H9 (cell line): Measurements from ENCODE around the gene JPH2. TPM values are rescaled to one million over a fixed set of nuclear protein-coding genes. Genes with fewer than 3 reads are reported as not detected.

ENCODE experiments used
- DNase-seq: peaks from one replicate; pipeline ENCODE4 v3.0.0-alpha.2; 2017
- H2AFZ ChIP-seq: one replicate; pipeline ENCODE4 v1.6.1; 2013; ENCODE audit warnings: mild to moderate bottlenecking, low read length, control low read depth, moderate library complexity
- H2AK5ac ChIP-seq: 2 replicates; pipeline ENCODE4 v1.6.1; 2013; ENCODE audit warnings: low read length, control low read depth, mixed read lengths; ENCODE audit not compliant: insufficient read length
- H2BK120ac ChIP-seq: one replicate; pipeline ENCODE4 v1.6.1; 2013; ENCODE audit warnings: low read depth, mild to moderate bottlenecking, low read length, control low read depth, inconsistent platforms; ENCODE audit not compliant: poor library complexity, severe bottlenecking
- H2BK12ac ChIP-seq: 2 replicates; pipeline ENCODE4 v1.6.1; 2013; ENCODE audit warnings: low read length, control low read depth, mixed read lengths, low read depth; ENCODE audit not compliant: insufficient read length
- H2BK15ac ChIP-seq: 2 replicates; pipeline ENCODE4 v1.6.1; 2013; ENCODE audit warnings: low read depth, low read length, control low read depth
- H2BK20ac ChIP-seq: one replicate; pipeline ENCODE4 v1.6.1; 2013; ENCODE audit warnings: low read depth, mild to moderate bottlenecking, low read length, control low read depth, inconsistent platforms; ENCODE audit not compliant: poor library complexity, severe bottlenecking
- H2BK5ac ChIP-seq: 2 replicates; pipeline ENCODE4 v1.6.1; 2013; ENCODE audit warnings: low read length, control low read depth, mixed read lengths; ENCODE audit not compliant: insufficient read length
- H3K14ac ChIP-seq: 2 replicates; pipeline ENCODE4 v1.6.1; 2013; ENCODE audit warnings: low read length, control low read depth; ENCODE audit not compliant: insufficient read depth
- H3K18ac ChIP-seq: 2 replicates; pipeline ENCODE4 v1.6.1; 2013; ENCODE audit warnings: low read depth, mild to moderate bottlenecking, mixed read lengths, low read length, control low read depth; ENCODE audit not compliant: insufficient read length
- H3K23ac ChIP-seq: 2 replicates; pipeline ENCODE4 v1.6.1; 2013; ENCODE audit warnings: low read length, control low read depth, mixed read lengths, low read depth; ENCODE audit not compliant: insufficient read length
- H3K23me2 ChIP-seq: 2 replicates; pipeline ENCODE4 v1.6.1; 2013; ENCODE audit warnings: low read depth, mild to moderate bottlenecking, mixed read lengths, low read length, control low read depth; ENCODE audit not compliant: insufficient read length, poor library complexity, severe bottlenecking
- H3K27ac ChIP-seq: 2 replicates; pipeline ENCODE4 v1.5.1; 2013; ENCODE audit warnings: low read length, control low read depth, mixed read lengths, low read depth; ENCODE audit not compliant: insufficient read length
- H3K27me3 ChIP-seq: 2 replicates; pipeline ENCODE4 v1.6.1; 2013; ENCODE audit warnings: low read length, control low read depth, inconsistent platforms; ENCODE audit not compliant: insufficient read depth
- H3K4ac ChIP-seq: 2 replicates; pipeline ENCODE4 v1.6.1; 2013; ENCODE audit warnings: low read depth, mild to moderate bottlenecking, control low read depth, inconsistent platforms, low read length, moderate library complexity
- H3K4me1 ChIP-seq: 2 replicates; pipeline ENCODE4 v1.6.1; 2013; ENCODE audit warnings: low read length, control low read depth, inconsistent platforms; ENCODE audit not compliant: insufficient read depth
- H3K4me2 ChIP-seq: 2 replicates; pipeline ENCODE4 v1.6.1; 2013; ENCODE audit warnings: low read length, control low read depth, mixed read lengths; ENCODE audit not compliant: insufficient read length, insufficient read depth
- H3K56ac ChIP-seq: 2 replicates; pipeline ENCODE4 v1.6.1; 2013; ENCODE audit warnings: low read depth, mild to moderate bottlenecking, mixed read lengths, low read length, control low read depth; ENCODE audit not compliant: insufficient read length
- H3K79me1 ChIP-seq: 2 replicates; pipeline ENCODE4 v1.6.1; 2013; ENCODE audit warnings: low read depth, mild to moderate bottlenecking, moderate library complexity, low read length, control low read depth, inconsistent platforms; ENCODE audit not compliant: insufficient read depth, poor library complexity, severe bottlenecking
- H3K79me2 ChIP-seq: 2 replicates; pipeline ENCODE4 v1.6.1; 2013; ENCODE audit warnings: low read length, control low read depth, inconsistent platforms; ENCODE audit not compliant: insufficient read depth
- H3K9ac ChIP-seq: 2 replicates; pipeline ENCODE4 v1.6.1; 2013; ENCODE audit warnings: low read length, control low read depth, mixed read lengths; ENCODE audit not compliant: insufficient read length; ENCODE audit errors: extremely low read depth
- H3K9me3 ChIP-seq: one replicate; pipeline ENCODE4 v1.6.1; 2013; ENCODE audit warnings: low read depth, low read length, inconsistent platforms; ENCODE audit not compliant: control insufficient read depth
- H3T11ph ChIP-seq: one replicate; pipeline ENCODE4 v1.6.1; 2013; ENCODE audit warnings: mild to moderate bottlenecking, low read length, control low read depth, inconsistent platforms
- H4K20me1 ChIP-seq: one replicate; pipeline ENCODE4 v1.6.1; 2013; ENCODE audit not compliant: control insufficient read depth, insufficient read length, insufficient read depth
- H4K5ac ChIP-seq: 2 replicates; pipeline ENCODE4 v1.6.1; 2013; ENCODE audit warnings: low read depth, mild to moderate bottlenecking, mixed read lengths, low read length, control low read depth; ENCODE audit not compliant: insufficient read length
- H4K8ac ChIP-seq: replicated peaks from 2 replicates; pipeline ENCODE4 v1.6.1; 2013; ENCODE audit warnings: low read length, control low read depth, mixed read lengths, low read depth; ENCODE audit not compliant: insufficient read length
- H4K91ac ChIP-seq: 2 replicates; pipeline ENCODE4 v1.6.1; 2013; ENCODE audit warnings: low read depth, mild to moderate bottlenecking, moderate library complexity, mixed read lengths, low read length, control low read depth; ENCODE audit not compliant: insufficient read length
- H3K27ac Mint-ChIP-seq, 3 experiments: 2 replicates in 2 of 3; 3 replicates in 1 of 3; pipeline ENCODE4 v1.8.0; 2020 to 2021; ENCODE audit warnings: mixed read lengths in 3 of 3, mild to moderate bottlenecking in 1 of 3, moderate library complexity in 1 of 3
- H3K27me3 Mint-ChIP-seq: 2 replicates; pipeline ENCODE4 v1.8.0; 2021; ENCODE audit warnings: low read depth, mild to moderate bottlenecking, moderate library complexity, mixed read lengths
- H3K36me3 Mint-ChIP-seq, 3 experiments: 2 replicates in 2 of 3; 3 replicates in 1 of 3; pipeline ENCODE4 v1.8.0; 2020 to 2021; ENCODE audit warnings: low read depth in 3 of 3, mixed read lengths in 3 of 3; ENCODE audit not compliant: insufficient read depth in 1 of 3
- H3K4me1 Mint-ChIP-seq, 2 experiments: 2 replicates each; pipeline ENCODE4 v1.8.0; 2020; ENCODE audit warnings: mixed read lengths in 2 of 2
- H3K4me3 Mint-ChIP-seq, 2 experiments: 2 replicates in 1 of 2; 3 replicates in 1 of 2; pipeline ENCODE4 v1.8.0; 2020 to 2021; ENCODE audit warnings: mild to moderate bottlenecking in 2 of 2, mixed read lengths in 2 of 2, moderate library complexity in 1 of 2
- H3K9me3 Mint-ChIP-seq, 2 experiments: 2 replicates in 1 of 2; 3 replicates in 1 of 2; pipeline ENCODE4 v1.8.0; 2020; ENCODE audit warnings: mild to moderate bottlenecking in 2 of 2, mixed read lengths in 2 of 2, moderate library complexity in 1 of 2
- WGBS: extraction: QIAGEN DNeasy Blood & Tissue Kit; methylation state at CpG from one replicate; pipeline ENCODE4 v1.1.7; 2013; ENCODE audit warnings: missing lambda C conversion rate, low lambda C conversion rate, mixed read lengths; ENCODE audit not compliant: insufficient read length; ENCODE audit errors: extremely low coverage; 5-methylcytosine and 5-hydroxymethylcytosine counted together
- total RNA-seq: library from RNA; stranded (reverse); gene quantifications from 2 replicates; pipeline ENCODE4 v1.2.1, GENCODE V29; 2021
- TF ChIP-seq, protein P1 (sequence below): fragments of 200-600 bp; sonication (generic); conservative IDR thresholded peaks from 3 replicates; pipeline ENCODE4 v1.8.0; 2021; ENCODE audit warnings: antibody characterized with exemption, mild to moderate bottlenecking

Gene JPH2
- total RNA-seq, 1 experiment from 2014 or later = 0.31 TPM

DNA sequence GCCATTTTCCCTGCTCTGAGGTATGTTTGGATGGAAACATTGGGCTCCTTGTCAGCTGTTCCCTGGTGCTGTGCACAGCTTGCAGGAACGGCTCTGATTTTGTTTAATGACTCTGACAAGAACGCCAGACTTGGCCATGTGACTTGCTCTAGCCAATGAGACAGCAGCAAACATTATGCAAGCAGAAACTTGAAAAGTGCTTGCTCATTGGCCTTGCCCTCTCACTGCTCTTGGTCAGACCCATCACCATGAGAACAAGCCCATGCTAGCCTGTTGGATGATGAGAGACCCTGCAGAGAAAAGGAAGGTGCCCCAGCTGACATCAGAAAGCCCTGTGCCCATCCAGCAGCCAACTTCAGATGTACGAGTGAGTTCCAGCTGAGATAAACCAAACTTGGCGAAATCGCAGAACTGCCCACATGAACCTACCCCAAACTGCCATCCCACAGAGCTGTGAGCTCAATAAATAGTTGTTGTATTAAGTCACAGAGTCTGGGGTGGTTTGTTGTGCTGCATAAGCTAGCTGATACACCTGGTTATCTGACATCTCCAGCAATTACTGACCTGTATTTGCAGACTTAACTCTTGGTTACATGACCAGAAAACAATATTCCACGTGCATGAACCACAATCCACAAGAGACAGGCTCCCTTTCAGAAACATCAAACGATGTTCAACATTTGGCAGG, 96.9 kb downstream of the JPH2 start:
- no peak overlapping the region for H2BK20ac ChIP-seq
- no peak overlapping the region for H2BK120ac ChIP-seq
- no peak overlapping the region for H3K14ac ChIP-seq
- no peak overlapping the region for H3K23ac ChIP-seq
- no peaks in the 10 kb centered on the region for H3K9me3 ChIP-seq
- H2BK15ac ChIP-seq = no peak overlapping the region
- no peaks in the 10 kb centered on the region for H4K20me1 ChIP-seq
- no peak overlapping the region for H3K4me2 ChIP-seq
- H3K27ac Mint-ChIP-seq = no peak overlapping the region
- TF ChIP-seq, protein P1, sequence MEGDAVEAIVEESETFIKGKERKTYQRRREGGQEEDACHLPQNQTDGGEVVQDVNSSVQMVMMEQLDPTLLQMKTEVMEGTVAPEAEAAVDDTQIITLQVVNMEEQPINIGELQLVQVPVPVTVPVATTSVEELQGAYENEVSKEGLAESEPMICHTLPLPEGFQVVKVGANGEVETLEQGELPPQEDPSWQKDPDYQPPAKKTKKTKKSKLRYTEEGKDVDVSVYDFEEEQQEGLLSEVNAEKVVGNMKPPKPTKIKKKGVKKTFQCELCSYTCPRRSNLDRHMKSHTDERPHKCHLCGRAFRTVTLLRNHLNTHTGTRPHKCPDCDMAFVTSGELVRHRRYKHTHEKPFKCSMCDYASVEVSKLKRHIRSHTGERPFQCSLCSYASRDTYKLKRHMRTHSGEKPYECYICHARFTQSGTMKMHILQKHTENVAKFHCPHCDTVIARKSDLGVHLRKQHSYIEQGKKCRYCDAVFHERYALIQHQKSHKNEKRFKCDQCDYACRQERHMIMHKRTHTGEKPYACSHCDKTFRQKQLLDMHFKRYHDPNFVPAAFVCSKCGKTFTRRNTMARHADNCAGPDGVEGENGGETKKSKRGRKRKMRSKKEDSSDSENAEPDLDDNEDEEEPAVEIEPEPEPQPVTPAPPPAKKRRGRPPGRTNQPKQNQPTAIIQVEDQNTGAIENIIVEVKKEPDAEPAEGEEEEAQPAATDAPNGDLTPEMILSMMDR = no peak
- H3K27me3 ChIP-seq = no peaks in the 10 kb centered on the region
- no CpG with 5 or more reads among the region's 7 CpGs for WGBS
- H3K4me1 ChIP-seq = 0 out of 2 replicates have a peak, but pooled peaks cover 2% of the 10 kb centered on the region
- H3K27ac ChIP-seq = no peak overlapping the region
- no peak overlapping the region for H3K56ac ChIP-seq
- H2BK5ac ChIP-seq = no peak overlapping the region
- H3K18ac ChIP-seq = no peak overlapping the region
- no peak overlapping the region for H2AFZ ChIP-seq
- no peaks in the 10 kb centered on the region for H3K79me2 ChIP-seq
- H3K79me1 ChIP-seq = no peaks in the 10 kb centered on the region
- no peak overlapping the region for H4K5ac ChIP-seq
- H3K4me1 Mint-ChIP-seq = peaks cover 2 to 8% of the 10 kb centered on the region in 2 experiments; a peak in 3 of 4 replicates
- H3K4me3 Mint-ChIP-seq = no peak overlapping the region
- H3K4ac ChIP-seq = no peak overlapping the region
- H3T11ph ChIP-seq = no peak overlapping the region
- no peaks in the 10 kb centered on the region for H3K27me3 Mint-ChIP-seq
- H2BK12ac ChIP-seq = no peak overlapping the region
- no peak overlapping the region for H4K91ac ChIP-seq
- H3K9ac ChIP-seq = no peak overlapping the region
- no peak overlapping the region for H2AK5ac ChIP-seq
- H3K23me2 ChIP-seq = no peaks in the 10 kb centered on the region
- DNase-seq = no peak
- no peak overlapping the region for H4K8ac ChIP-seq
- no peaks in the 10 kb centered on the region for H3K9me3 Mint-ChIP-seq
- H3K36me3 Mint-ChIP-seq = no peaks in the 10 kb centered on the region
